WTC11 (cell line): ENCODE results near the gene PARD3B. TPM values are rescaled to one million over a fixed set of nuclear protein-coding genes. Genes with fewer than 3 reads are reported as not detected.

Experiments
- ATAC-seq: fragments of 200-7000 bp; cut with Tn5 transposase; 2 replicates; pipeline ENCODE4 v1.10.0; 2021; ENCODE audit warnings: mild to moderate bottlenecking, moderate library complexity
- CTCF ChIA-PET: fragments of 300-600 bp; sonication (Branson Sonifier 250); formaldehyde crosslinking; loops from one replicate; lab custom pipeline; 2021; ENCODE audit warnings: antibody characterized with exemption; lab: Charles Lee
- POLR2A ChIA-PET: fragments of 350-600 bp; sonication (Branson Sonifier 250); formaldehyde crosslinking; loops from one replicate; lab custom pipeline; 2021; ENCODE audit warnings: antibody characterized with exemption; lab: Charles Lee
- DNase-seq: peaks from one replicate; pipeline ENCODE4 v3.0.0; 2021; ENCODE audit warnings: low spot score
- H3K27ac Mint-ChIP-seq: 2 replicates; pipeline ENCODE4 v1.8.0; 2021; ENCODE audit warnings: mixed read lengths
- H3K27me3 Mint-ChIP-seq: 2 replicates; pipeline ENCODE4 v1.8.0; 2021; ENCODE audit warnings: low read depth, mild to moderate bottlenecking, moderate library complexity, mixed read lengths
- H3K36me3 Mint-ChIP-seq: 2 replicates; pipeline ENCODE4 v1.8.0; 2021; ENCODE audit warnings: mixed read lengths
- H3K4me1 Mint-ChIP-seq: 2 replicates; pipeline ENCODE4 v1.8.0; 2022; ENCODE audit warnings: mixed read lengths
- H3K4me3 Mint-ChIP-seq: 2 replicates; pipeline ENCODE4 v1.8.0; 2021; ENCODE audit warnings: mild to moderate bottlenecking, moderate library complexity, mixed read lengths
- H3K9me3 Mint-ChIP-seq: 2 replicates; pipeline ENCODE4 v1.8.0; 2021; ENCODE audit warnings: mixed read lengths
- ARID4B ChIP-seq: sonication (generic); formaldehyde crosslinking; IDR thresholded peaks from 2 replicates; pipeline ENCODE4 v1.8.0; 2023; ENCODE audit warnings: missing genetic modification reagents, mild to moderate bottlenecking, borderline replicate concordance
- CDX4 ChIP-seq: fragments of 250-450 bp; sonication (Bioruptor Pico); IDR thresholded peaks from 2 replicates; pipeline ENCODE4 v1.9.0; 2021; ENCODE audit warnings: moderate library complexity, mild to moderate bottlenecking, inconsistent platforms, borderline replicate concordance
- CTCF ChIP-seq: fragments of 200-600 bp; IDR thresholded peaks from 2 replicates; pipeline ENCODE4 v1.8.0; 2022; ENCODE audit warnings: antibody characterized with exemption
- ELF4 ChIP-seq: sonication (generic); formaldehyde crosslinking; IDR thresholded peaks from 2 replicates; pipeline ENCODE4 v1.8.1; 2022; ENCODE audit warnings: low read depth, mild to moderate bottlenecking, moderate library complexity, missing genetic modification reagents
- EMX1 ChIP-seq: fragments of 250-450 bp; sonication (Bioruptor Pico); IDR thresholded peaks from 2 replicates; pipeline ENCODE4 v1.8.0; 2021; ENCODE audit warnings: mild to moderate bottlenecking
- GABPB1 ChIP-seq: sonication (generic); formaldehyde crosslinking; IDR thresholded peaks from 2 replicates; pipeline ENCODE4 v1.8.1; 2023; ENCODE audit warnings: mild to moderate bottlenecking, missing genetic modification reagents
- MYBL2 ChIP-seq: sonication (generic); formaldehyde crosslinking; IDR thresholded peaks from 2 replicates; pipeline ENCODE4 v1.8.1; 2023; ENCODE audit warnings: mild to moderate bottlenecking, moderate library complexity, missing genetic modification reagents
- NFATC4 ChIP-seq: fragments of 250-450 bp; sonication (Bioruptor Pico); IDR thresholded peaks from 2 replicates; pipeline ENCODE4 v1.9.0; 2021; ENCODE audit warnings: mild to moderate bottlenecking
- NFYB ChIP-seq: sonication (generic); formaldehyde crosslinking; conservative IDR thresholded peaks from 2 replicates; pipeline ENCODE4 v1.8.0; 2022; ENCODE audit warnings: low read depth, missing genetic modification reagents
- NR1H2 ChIP-seq: sonication (generic); formaldehyde crosslinking; IDR thresholded peaks from 2 replicates; pipeline ENCODE4 v1.9.0; 2021; ENCODE audit warnings: mild to moderate bottlenecking, moderate library complexity, missing genetic modification reagents
- RORB ChIP-seq: fragments of 250-450 bp; sonication (Bioruptor Pico); IDR thresholded peaks from 2 replicates; pipeline ENCODE4 v1.9.0; 2021; ENCODE audit warnings: mild to moderate bottlenecking
- ZNF138 ChIP-seq: sonication (generic); formaldehyde crosslinking; conservative IDR thresholded peaks from 2 replicates; pipeline ENCODE4 v1.8.1; 2022; ENCODE audit warnings: mild to moderate bottlenecking, moderate library complexity, missing genetic modification reagents
- ZNF232 ChIP-seq: sonication (generic); formaldehyde crosslinking; IDR thresholded peaks from 2 replicates; pipeline ENCODE4 v1.8.0; 2022; ENCODE audit warnings: mild to moderate bottlenecking, missing genetic modification reagents
- ZNF263 ChIP-seq: sonication (generic); formaldehyde crosslinking; IDR thresholded peaks from 2 replicates; pipeline ENCODE4 v1.8.1; 2022; ENCODE audit warnings: low read depth, mild to moderate bottlenecking, moderate library complexity, missing genetic modification reagents
- ZNF423 ChIP-seq: fragments of 250-450 bp; sonication (Bioruptor Pico); IDR thresholded peaks from 2 replicates; pipeline ENCODE4 v2.1.2; 2022; ENCODE audit warnings: mild to moderate bottlenecking, moderate library complexity
- total RNA-seq: library from RNA; stranded (reverse); gene quantifications from 3 replicates; pipeline ENCODE4 v1.2.3, GENCODE V29; 2021
- TF ChIP-seq, protein P1 (sequence below): sonication (generic); formaldehyde crosslinking; IDR thresholded peaks from 2 replicates; pipeline ENCODE4 v1.8.0; 2022; ENCODE audit warnings: missing genetic modification reagents
- TF ChIP-seq, protein P2 (sequence below): sonication (generic); formaldehyde crosslinking; IDR thresholded peaks from 2 replicates; pipeline ENCODE4 v1.8.1; 2023; ENCODE audit warnings: mild to moderate bottlenecking, missing genetic modification reagents
- TF ChIP-seq, protein P3 (sequence below): sonication (generic); formaldehyde crosslinking; IDR thresholded peaks from 2 replicates; pipeline ENCODE4 v1.8.1; 2022; ENCODE audit warnings: mild to moderate bottlenecking, missing genetic modification reagents, moderate library complexity, borderline replicate concordance

Gene PARD3B
- total RNA-seq, 1 experiment from 2014 or later = 5.6 TPM

DNA sequence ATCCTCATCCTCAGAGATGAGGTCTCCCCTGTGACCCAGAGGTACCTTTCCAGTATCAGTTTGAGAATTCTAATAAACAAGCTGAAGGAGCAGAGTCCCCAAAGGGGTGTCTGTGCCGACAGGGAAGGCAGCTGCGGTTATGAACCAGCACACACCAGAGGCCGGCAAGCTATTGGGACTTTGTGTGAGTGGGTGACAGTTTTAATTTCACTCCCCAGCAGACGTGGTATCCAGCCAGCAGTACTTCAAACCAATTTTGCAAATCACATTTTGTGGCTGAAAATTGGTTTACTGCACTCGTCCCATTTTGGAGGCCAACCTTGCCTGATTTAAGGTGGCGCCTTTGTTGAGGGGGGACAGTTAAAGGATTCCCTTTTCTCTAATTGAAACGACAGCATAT, 1034.1 kb downstream of the PARD3B start (continued):
- TF ChIP-seq ARID4B (no peak), MYBL2 (CRISPR knock-in tag) (no peak), RORB (CRISPR knock-in tag) (no peak)
- TF ChIP-seq, protein P1, sequence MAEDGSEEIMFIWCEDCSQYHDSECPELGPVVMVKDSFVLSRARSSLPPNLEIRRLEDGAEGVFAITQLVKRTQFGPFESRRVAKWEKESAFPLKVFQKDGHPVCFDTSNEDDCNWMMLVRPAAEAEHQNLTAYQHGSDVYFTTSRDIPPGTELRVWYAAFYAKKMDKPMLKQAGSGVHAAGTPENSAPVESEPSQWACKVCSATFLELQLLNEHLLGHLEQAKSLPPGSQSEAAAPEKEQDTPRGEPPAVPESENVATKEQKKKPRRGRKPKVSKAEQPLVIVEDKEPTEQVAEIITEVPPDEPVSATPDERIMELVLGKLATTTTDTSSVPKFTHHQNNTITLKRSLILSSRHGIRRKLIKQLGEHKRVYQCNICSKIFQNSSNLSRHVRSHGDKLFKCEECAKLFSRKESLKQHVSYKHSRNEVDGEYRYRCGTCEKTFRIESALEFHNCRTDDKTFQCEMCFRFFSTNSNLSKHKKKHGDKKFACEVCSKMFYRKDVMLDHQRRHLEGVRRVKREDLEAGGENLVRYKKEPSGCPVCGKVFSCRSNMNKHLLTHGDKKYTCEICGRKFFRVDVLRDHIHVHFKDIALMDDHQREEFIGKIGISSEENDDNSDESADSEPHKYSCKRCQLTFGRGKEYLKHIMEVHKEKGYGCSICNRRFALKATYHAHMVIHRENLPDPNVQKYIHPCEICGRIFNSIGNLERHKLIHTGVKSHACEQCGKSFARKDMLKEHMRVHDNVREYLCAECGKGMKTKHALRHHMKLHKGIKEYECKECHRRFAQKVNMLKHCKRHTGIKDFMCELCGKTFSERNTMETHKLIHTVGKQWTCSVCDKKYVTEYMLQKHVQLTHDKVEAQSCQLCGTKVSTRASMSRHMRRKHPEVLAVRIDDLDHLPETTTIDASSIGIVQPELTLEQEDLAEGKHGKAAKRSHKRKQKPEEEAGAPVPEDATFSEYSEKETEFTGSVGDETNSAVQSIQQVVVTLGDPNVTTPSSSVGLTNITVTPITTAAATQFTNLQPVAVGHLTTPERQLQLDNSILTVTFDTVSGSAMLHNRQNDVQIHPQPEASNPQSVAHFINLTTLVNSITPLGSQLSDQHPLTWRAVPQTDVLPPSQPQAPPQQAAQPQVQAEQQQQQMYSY (CRISPR knock-in tag) = no peak

DNA sequence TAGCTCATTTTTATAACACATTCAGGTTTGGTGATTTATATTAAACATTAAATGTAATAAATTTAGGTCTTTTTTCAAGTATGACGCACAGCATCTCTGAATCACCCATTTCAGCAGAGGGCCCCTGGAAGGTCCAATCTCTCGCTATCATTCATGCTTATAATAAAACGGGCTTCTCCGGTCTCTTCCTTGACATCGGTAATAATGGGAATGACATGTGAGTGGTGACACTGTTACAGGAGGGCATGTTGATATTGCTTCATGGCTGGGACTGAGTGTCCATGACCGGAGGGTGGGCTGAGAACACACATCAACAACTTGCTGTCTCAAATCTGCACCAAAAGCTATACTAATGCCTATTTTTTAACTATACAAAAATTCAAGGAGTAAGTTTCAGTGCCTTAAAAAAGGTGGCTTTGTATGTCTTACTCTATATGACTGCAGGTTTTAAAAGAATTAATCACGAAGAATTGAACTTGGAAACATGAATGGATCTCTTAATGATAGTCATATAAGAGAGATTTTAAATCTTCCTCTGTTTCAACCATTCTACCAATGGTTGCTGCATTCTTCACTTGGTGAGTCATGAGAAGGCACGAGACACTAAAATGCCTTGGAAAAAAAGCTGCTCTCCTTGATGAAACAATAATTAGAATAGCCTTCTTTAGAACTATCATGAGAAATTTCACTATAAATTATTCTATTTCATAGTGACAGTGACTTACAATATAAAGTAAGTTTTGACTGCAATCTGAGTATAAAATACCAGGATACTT, 1035.1 kb downstream of the PARD3B start:
- no peak for DNase-seq
- TF ChIP-seq, protein P2, sequence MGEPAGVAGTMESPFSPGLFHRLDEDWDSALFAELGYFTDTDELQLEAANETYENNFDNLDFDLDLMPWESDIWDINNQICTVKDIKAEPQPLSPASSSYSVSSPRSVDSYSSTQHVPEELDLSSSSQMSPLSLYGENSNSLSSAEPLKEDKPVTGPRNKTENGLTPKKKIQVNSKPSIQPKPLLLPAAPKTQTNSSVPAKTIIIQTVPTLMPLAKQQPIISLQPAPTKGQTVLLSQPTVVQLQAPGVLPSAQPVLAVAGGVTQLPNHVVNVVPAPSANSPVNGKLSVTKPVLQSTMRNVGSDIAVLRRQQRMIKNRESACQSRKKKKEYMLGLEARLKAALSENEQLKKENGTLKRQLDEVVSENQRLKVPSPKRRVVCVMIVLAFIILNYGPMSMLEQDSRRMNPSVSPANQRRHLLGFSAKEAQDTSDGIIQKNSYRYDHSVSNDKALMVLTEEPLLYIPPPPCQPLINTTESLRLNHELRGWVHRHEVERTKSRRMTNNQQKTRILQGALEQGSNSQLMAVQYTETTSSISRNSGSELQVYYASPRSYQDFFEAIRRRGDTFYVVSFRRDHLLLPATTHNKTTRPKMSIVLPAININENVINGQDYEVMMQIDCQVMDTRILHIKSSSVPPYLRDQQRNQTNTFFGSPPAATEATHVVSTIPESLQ (CRISPR knock-in tag) = no peak
- TF ChIP-seq ZNF423 (CRISPR knock-in tag) (no peak), ELF4 (no peak), CTCF (no peak), EMX1 (no peak), ZNF263 (CRISPR knock-in tag) (no peak), NFYB (CRISPR knock-in tag) (no peak), NFATC4 (CRISPR knock-in tag) (no peak), CDX4 (no peak), ZNF232 (CRISPR knock-in tag) (no peak), NR1H2 (no peak), ZNF138 (CRISPR knock-in tag) (no peak), GABPB1 (CRISPR knock-in tag) (no peak)
- TF ChIP-seq, protein P3, sequence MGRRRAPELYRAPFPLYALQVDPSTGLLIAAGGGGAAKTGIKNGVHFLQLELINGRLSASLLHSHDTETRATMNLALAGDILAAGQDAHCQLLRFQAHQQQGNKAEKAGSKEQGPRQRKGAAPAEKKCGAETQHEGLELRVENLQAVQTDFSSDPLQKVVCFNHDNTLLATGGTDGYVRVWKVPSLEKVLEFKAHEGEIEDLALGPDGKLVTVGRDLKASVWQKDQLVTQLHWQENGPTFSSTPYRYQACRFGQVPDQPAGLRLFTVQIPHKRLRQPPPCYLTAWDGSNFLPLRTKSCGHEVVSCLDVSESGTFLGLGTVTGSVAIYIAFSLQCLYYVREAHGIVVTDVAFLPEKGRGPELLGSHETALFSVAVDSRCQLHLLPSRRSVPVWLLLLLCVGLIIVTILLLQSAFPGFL (CRISPR knock-in tag) = no peak
- ATAC-seq = no peak
- Mint-ChIP-seq H3K27me3 (no peaks in the 10 kb centered on the region), H3K36me3 (peaks cover 20% of the 10 kb centered on the region), H3K9me3 (peaks cover 20% of the 10 kb centered on the region), H3K27ac (no peak overlapping the region), H3K4me1 (peaks cover 3% of the 10 kb centered on the region; the same call in 1 of the 2 replicates), H3K4me3 (no peak overlapping the region)
- POLR2A ChIA-PET = no interaction called here
- CTCF ChIA-PET = no interaction called here
